ENCODE data around the gene PLA2G4B. TPM values are rescaled to one million over a fixed set of nuclear protein-coding genes. Genes with fewer than 3 reads are reported as not detected.

PLA2G4B gene
- total and polyA plus RNA-seq, 2 experiments from 2014 or later = 1.4 to 1.6 TPM

DNA sequence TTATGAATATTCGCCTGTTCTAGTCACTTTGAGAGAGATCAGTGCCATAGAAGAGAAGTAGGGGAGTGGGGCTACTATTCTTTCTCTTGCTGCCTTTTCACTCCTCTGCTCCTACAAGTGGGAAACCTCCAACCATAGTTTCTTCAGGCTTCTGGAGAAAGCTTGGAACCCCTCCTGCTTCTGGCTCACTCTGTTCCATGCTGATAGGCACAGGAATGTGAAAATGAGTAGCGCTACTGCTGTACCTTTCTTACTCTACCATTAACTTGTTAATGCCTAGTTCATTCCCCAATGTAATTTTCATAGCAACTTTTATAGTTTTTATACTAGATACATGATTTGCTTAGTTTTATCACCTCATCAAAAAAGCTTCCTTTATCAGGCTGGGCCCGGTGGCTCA, 37.5 kb upstream of the PLA2G4B start:
- H3K79me2 ChIP-seq (ENCODE audit: insufficient read depth) = peaks cover 47% of the 10 kb centered on the region
- no peak for DNase-seq
- no peak overlapping the region for H3K27ac ChIP-seq
- H3K27me3 ChIP-seq (replicated peaks; ENCODE audit: insufficient read depth) = no peaks in the 10 kb centered on the region
- no peak overlapping the region for H3K4me3 ChIP-seq
- TF ChIP-seq EZH2phosphoT487 (IDR thresholded peaks at IDR 0.05; ENCODE audit: insufficient read depth, low read depth) = no peak
- TF ChIP-seq EZH2 (IDR thresholded peaks at IDR 0.05; ENCODE audit: insufficient read depth, poor library complexity, severe bottlenecking) = no peak
- peaks cover 36% of the 10 kb centered on the region for H3K4me1 ChIP-seq (ENCODE audit: insufficient read depth)
- 93 to 98% methylated on average over 3 of the region's 3 CpGs for WGBS, 2 experiments (ENCODE audit: low coverage in 1 of 2, low lambda C conversion rate in 2 of 2, missing lambda C conversion rate in 2 of 2)
- H3K36me3 ChIP-seq (ENCODE audit: low read depth) = no peaks in the 10 kb centered on the region
- H3K9me3 ChIP-seq (ENCODE audit: low read depth) = no peaks in the 10 kb centered on the region
- H4K20me1 ChIP-seq (ENCODE audit: insufficient read depth) = no peaks in the 10 kb centered on the region
- peaks cover 30% of the 10 kb centered on the region for H3F3A ChIP-seq (ENCODE audit: insufficient read depth)
- H3K9me2 ChIP-seq (ENCODE audit: insufficient read depth) = no peaks in the 10 kb centered on the region
- H3K9ac ChIP-seq = no peak overlapping the region
- in situ Hi-C loops (cut with MboI) = no loop called here
- H2AFZ ChIP-seq = no peak overlapping the region
- no peak overlapping the region for H3K4me2 ChIP-seq (ENCODE audit: unreplicated experiment)

DNA sequence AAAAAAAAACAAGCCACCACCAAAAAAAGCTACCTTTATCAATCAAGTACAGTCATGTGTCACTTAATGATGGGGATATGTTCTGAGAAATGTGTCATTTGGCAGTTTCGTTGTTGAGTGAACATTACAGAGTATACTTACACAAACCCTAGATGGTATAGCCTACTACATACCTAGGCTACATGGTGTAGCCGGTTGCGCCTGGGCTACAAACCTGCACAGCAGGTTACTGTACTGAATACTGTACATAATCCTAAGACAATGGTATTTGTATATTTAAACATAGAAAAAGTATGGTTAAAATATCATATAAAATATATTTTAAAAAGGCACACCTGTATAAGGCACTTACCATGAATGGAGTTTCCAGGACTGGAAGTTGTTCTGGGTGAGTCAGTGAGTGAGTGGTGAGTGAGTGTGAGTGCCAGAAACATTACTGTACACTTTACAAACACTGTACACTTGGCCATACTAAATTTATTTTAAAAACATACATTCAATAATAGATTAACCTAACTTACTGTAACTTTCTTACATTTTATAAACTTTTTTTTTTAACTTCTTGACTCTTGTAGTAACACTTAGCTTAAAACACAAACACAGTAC, 36.7 kb upstream of the PLA2G4B start:
- Histone ChIP-seq H2AFZ (no peak overlapping the region), H3K4me3 (no peak overlapping the region), H3K27me3 (replicated peaks; ENCODE audit: insufficient read depth) (no peaks in the 10 kb centered on the region), H3K36me3 (ENCODE audit: low read depth) (no peaks in the 10 kb centered on the region), H3K9me3 (ENCODE audit: low read depth) (no peaks in the 10 kb centered on the region), H3K79me2 (ENCODE audit: insufficient read depth) (peaks cover 50% of the 10 kb centered on the region), H3K9ac (no peak overlapping the region), H3F3A (ENCODE audit: insufficient read depth) (peaks cover 22% of the 10 kb centered on the region), H3K27ac (peak overlapping the region; percentile 44), H3K4me2 (ENCODE audit: unreplicated experiment) (peak overlapping the region; percentile 40), H3K4me1 (ENCODE audit: insufficient read depth) (peaks cover 28% of the 10 kb centered on the region), H3K9me2 (ENCODE audit: insufficient read depth) (no peaks in the 10 kb centered on the region), H4K20me1 (ENCODE audit: insufficient read depth) (no peaks in the 10 kb centered on the region)
- WGBS, 2 experiments (ENCODE audit: low coverage in 1 of 2, low lambda C conversion rate in 2 of 2, missing lambda C conversion rate in 2 of 2) = 89 to 91% methylated on average over 3 of the region's 3 CpGs
- in situ Hi-C loops (cut with MboI) = no loop called here
- no peak for TF ChIP-seq EZH2 (IDR thresholded peaks at IDR 0.05; ENCODE audit: insufficient read depth, poor library complexity, severe bottlenecking)
- TF ChIP-seq EZH2phosphoT487 (IDR thresholded peaks at IDR 0.05; ENCODE audit: insufficient read depth, low read depth) = no peak
- DNase-seq = peak; percentile 71

DNA sequence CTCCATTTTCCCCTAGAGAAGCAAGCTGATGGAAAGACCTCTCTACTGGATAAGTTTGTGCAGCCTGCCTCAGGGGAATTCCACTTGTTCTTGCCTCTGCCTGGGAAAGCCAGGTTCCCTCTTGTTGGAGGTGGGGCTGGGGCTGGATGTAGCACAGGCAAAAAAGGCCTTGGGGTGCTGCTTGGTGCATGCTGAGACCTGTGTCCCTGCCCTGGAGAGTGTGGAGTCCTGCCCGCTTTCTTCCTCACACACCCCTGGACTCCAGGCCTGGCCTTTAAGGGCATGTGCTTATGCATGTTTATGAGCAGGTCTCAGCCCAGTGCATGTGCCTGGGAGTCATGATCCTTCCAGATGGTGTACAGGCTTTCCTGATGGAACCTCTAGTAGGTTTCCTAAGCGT, 34.3 kb upstream of the PLA2G4B start:
- no peaks in the 10 kb centered on the region for H3K9me3 ChIP-seq (ENCODE audit: low read depth)
- no peak for DNase-seq
- 89 to 100% methylated on average over 2 of the region's 2 CpGs for WGBS, 2 experiments (ENCODE audit: low coverage in 1 of 2, low lambda C conversion rate in 2 of 2, missing lambda C conversion rate in 2 of 2)
- H3K36me3 ChIP-seq (ENCODE audit: low read depth) = no peaks in the 10 kb centered on the region
- H3K9ac ChIP-seq = no peak overlapping the region
- no peaks in the 10 kb centered on the region for H3K27me3 ChIP-seq (replicated peaks; ENCODE audit: insufficient read depth)
- H3F3A ChIP-seq (ENCODE audit: insufficient read depth) = peaks cover 17% of the 10 kb centered on the region
- TF ChIP-seq EZH2 (IDR thresholded peaks at IDR 0.05; ENCODE audit: insufficient read depth, poor library complexity, severe bottlenecking) (no peak), EZH2phosphoT487 (IDR thresholded peaks at IDR 0.05; ENCODE audit: insufficient read depth, low read depth) (no peak)
- peaks cover 32% of the 10 kb centered on the region for H3K79me2 ChIP-seq (ENCODE audit: insufficient read depth)
- H3K27ac ChIP-seq = no peak overlapping the region
- no peak overlapping the region for H3K4me3 ChIP-seq
- H4K20me1 ChIP-seq (ENCODE audit: insufficient read depth) = no peaks in the 10 kb centered on the region
- H3K9me2 ChIP-seq (ENCODE audit: insufficient read depth) = no peaks in the 10 kb centered on the region
- H2AFZ ChIP-seq = no peak overlapping the region
- in situ Hi-C loops (cut with MboI) = no loop called here
- H3K4me2 ChIP-seq (ENCODE audit: unreplicated experiment) = no peak overlapping the region
- peaks cover 20% of the 10 kb centered on the region for H3K4me1 ChIP-seq (ENCODE audit: insufficient read depth)

DNA sequence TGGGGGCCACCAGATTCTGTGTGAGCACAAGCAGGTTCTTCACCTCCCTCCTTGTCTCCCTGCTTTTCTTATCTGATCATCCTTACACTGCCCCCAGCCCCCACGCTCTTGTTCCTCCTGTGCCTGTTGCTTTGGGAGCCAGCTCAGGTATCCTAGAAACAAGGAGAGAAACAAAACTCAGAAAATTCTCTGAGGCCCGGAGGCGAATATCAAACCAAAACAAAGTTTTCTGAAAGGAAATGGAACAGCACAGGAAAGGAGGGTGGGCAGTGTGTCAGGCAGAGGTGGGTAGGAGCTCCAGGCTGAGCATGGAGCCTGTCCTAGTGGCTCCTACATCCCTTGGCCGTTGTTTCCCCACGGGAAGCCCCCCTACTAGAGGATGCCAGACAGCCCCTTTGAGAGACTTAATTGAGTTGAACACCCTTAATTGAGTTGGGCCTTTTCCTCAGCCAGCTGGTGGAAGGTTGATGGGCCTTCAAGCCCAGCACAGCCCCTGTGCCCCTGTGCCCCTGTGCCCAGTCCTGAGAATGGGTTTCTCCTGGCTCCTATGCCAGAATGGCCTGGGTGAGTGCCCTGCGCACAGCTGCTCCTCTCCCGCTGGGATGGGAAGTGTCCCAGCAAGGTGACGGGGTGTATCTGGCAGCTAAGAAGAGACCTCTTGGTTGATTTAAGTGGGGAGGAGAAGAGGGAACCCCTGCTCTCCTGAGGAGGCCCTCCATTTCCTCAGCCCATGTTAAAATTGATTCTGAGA, 33.6 kb upstream of the PLA2G4B start:
- H3K9me2 ChIP-seq (ENCODE audit: insufficient read depth) = no peaks in the 10 kb centered on the region
- H3K36me3 ChIP-seq (ENCODE audit: low read depth) = no peaks in the 10 kb centered on the region
- no peak for DNase-seq
- in situ Hi-C loops (cut with MboI) = no loop called here
- no peak overlapping the region for H3K9ac ChIP-seq
- no peaks in the 10 kb centered on the region for H4K20me1 ChIP-seq (ENCODE audit: insufficient read depth)
- no peaks in the 10 kb centered on the region for H3K9me3 ChIP-seq (ENCODE audit: low read depth)
- WGBS, 2 experiments (ENCODE audit: low coverage in 1 of 2, low lambda C conversion rate in 2 of 2, missing lambda C conversion rate in 2 of 2) = 96 to 97% methylated on average over 8 of the region's 8 CpGs
- no peak overlapping the region for H3K4me3 ChIP-seq
- no peak overlapping the region for H3K27ac ChIP-seq
- H3K4me2 ChIP-seq (ENCODE audit: unreplicated experiment) = no peak overlapping the region
- TF ChIP-seq EZH2 (IDR thresholded peaks at IDR 0.05; ENCODE audit: insufficient read depth, poor library complexity, severe bottlenecking) (no peak), EZH2phosphoT487 (IDR thresholded peaks at IDR 0.05; ENCODE audit: insufficient read depth, low read depth) (no peak)
- H3F3A ChIP-seq (ENCODE audit: insufficient read depth) = peaks cover 10% of the 10 kb centered on the region
- no peaks in the 10 kb centered on the region for H3K27me3 ChIP-seq (replicated peaks; ENCODE audit: insufficient read depth)
- no peak overlapping the region for H2AFZ ChIP-seq
- H3K4me1 ChIP-seq (ENCODE audit: insufficient read depth) = peaks cover 19% of the 10 kb centered on the region
- H3K79me2 ChIP-seq (ENCODE audit: insufficient read depth) = peaks cover 25% of the 10 kb centered on the region
